Testis (tissue), 3 donors: ENCODE measurements around the gene CTU2. TPM values are rescaled to one million over a fixed set of nuclear protein-coding genes. Genes with fewer than 3 reads are reported as not detected.

Experiments
- DNase-seq: peaks from one replicate; pipeline ENCODE4 v3.0.0-alpha.2; 2019
- H3K27ac ChIP-seq, 2 donors: fragments of 200-600 bp; sonication (generic); one replicate each; pipeline ENCODE4 v1.5.1; 2019
- H3K27me3 ChIP-seq: fragments of 200-600 bp; sonication (generic); one replicate; pipeline ENCODE4 v1.5.1; 2019
- H3K36me3 ChIP-seq: fragments of 200-600 bp; sonication (generic); one replicate; pipeline ENCODE4 v1.5.1; 2017; ENCODE audit warnings: low read depth; ENCODE audit errors: missing control alignments
- H3K4me1 ChIP-seq: fragments of 200-600 bp; sonication (generic); one replicate; pipeline ENCODE4 v1.5.1; 2019
- H3K4me3 ChIP-seq, 2 donors: fragments of 200-600 bp; sonication (generic); one replicate each; pipeline ENCODE4 v1.5.1; 2017 to 2019
- H3K9me3 ChIP-seq: fragments of 200-600 bp; sonication (generic); one replicate; pipeline ENCODE4 v1.5.1; 2017
- POLR2A ChIP-seq: fragments of 450-650 bp; IDR thresholded peaks from one replicate; pipeline ENCODE4 v1.6.1; 2017; ENCODE audit warnings: antibody characterized with exemption, mild to moderate bottlenecking, moderate library complexity
- WGBS, 2 donors: methylation state at CpG; one replicate each; pipeline ENCODE4 v1.1.5; 2018; 5-methylcytosine and 5-hydroxymethylcytosine counted together
- intact Hi-C: fragments of 100-400 bp; cut with DNase I; formaldehyde crosslinking; loops from one replicate; pipeline ENCODE4 v1.15.1; 2023; ENCODE audit warnings: low total_unique reads
- polyA plus RNA-seq: library from polyadenylated mRNA; stranded (reverse); fragments of 350-450 nt; fragmentation: Illumina TruSeq; extraction: RNeasy Lipid Tissue Mini Kit (QIAGEN cat#74804); gene quantifications from one replicate; pipeline ENCODE4 v1.2.3, GENCODE V29; 2014; ENCODE audit warnings: low read depth, low replicate concordance; ENCODE audit not compliant: insufficient read depth
- total RNA-seq, 2 donors: library from RNA; depleted of rRNA; stranded (reverse); fragments of >200 nt; gene quantifications; one replicate each; pipeline ENCODE4 v1.2.3, GENCODE V29; 2016
- TF ChIP-seq, protein P1 (sequence below), 3 experiments: fragments of 450-650 bp in 2 of 3; fragments of 200-600 bp in 1 of 3; sonication (generic) in 1 of 3; IDR thresholded peaks; one replicate each; pipeline ENCODE4 v1.5.1; 2016 to 2019; ENCODE audit warnings: antibody characterized with exemption in 3 of 3, mild to moderate bottlenecking in 2 of 3, moderate library complexity in 1 of 3

The CTU2 gene
- total and polyA plus RNA-seq, 3 donors from 2014 or later: 19.8 to 25.4 (median 24.8) TPM

DNA sequence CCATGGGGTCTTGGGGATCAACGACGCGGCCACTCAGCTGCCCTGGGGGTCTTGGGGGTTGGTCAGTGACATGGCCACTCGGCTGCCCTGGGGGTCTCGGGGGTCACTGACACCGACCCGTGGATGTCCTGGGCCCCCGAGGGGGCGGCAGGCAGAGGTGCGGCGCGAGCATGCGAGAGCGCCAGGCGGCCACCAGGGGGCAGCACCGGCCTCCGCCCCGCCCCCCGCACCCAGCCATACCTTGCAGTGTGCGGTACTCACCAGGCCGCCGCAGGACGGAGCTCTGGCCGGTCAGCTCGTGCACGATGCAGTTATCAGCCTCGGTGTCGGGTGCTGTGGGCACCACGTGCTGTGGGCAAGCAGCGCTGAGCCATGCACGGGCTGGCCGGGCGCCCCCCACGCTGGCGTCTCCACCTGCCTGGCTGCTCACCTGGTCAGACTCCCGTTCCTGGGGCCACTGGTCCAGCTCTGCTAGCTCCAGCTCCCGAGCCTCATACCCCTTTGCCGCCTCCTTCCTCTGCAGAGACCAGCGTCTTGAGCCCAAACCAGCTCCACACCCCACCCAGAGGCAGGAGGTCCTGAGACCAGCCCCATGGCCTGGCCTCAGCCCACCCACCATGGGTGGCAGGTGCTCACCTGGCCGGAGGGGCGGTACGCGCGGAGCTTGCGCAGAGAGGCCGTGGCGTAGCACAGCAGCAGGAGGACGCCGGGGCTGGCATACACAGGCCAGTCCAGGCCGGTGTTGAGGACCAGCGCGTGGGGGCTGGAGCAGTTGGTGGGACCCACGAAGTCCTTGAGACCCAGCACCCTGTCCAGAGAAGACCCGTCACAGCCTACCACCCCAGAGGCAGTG, 31.2 kb downstream of the CTU2 start:
- Histone ChIP-seq H3K9me3 (no peaks in the 10 kb centered on the region), H3K4me1 (no peaks in the 10 kb centered on the region), H3K27ac (no peak overlapping the region), H3K27me3 (no peaks in the 10 kb centered on the region), H3K4me3 (no peak overlapping the region), H3K36me3 (no peaks in the 10 kb centered on the region)
- intact Hi-C loops: loop anchor here (10.0 kb wide), 1 partner anchor 427 kb away; no protein-coding TSS in a partner anchor
- 49 to 77% methylated on average over 13 to 50 of the region's 54 CpGs for WGBS, 2 donors
- TF ChIP-seq POLR2A: no peak
- TF ChIP-seq, protein P1, sequence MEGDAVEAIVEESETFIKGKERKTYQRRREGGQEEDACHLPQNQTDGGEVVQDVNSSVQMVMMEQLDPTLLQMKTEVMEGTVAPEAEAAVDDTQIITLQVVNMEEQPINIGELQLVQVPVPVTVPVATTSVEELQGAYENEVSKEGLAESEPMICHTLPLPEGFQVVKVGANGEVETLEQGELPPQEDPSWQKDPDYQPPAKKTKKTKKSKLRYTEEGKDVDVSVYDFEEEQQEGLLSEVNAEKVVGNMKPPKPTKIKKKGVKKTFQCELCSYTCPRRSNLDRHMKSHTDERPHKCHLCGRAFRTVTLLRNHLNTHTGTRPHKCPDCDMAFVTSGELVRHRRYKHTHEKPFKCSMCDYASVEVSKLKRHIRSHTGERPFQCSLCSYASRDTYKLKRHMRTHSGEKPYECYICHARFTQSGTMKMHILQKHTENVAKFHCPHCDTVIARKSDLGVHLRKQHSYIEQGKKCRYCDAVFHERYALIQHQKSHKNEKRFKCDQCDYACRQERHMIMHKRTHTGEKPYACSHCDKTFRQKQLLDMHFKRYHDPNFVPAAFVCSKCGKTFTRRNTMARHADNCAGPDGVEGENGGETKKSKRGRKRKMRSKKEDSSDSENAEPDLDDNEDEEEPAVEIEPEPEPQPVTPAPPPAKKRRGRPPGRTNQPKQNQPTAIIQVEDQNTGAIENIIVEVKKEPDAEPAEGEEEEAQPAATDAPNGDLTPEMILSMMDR (IDR thresholded peaks at IDR 0.05): peak; percentile 98 to 99 (median 99)
- peak; percentile 85 for DNase-seq

DNA sequence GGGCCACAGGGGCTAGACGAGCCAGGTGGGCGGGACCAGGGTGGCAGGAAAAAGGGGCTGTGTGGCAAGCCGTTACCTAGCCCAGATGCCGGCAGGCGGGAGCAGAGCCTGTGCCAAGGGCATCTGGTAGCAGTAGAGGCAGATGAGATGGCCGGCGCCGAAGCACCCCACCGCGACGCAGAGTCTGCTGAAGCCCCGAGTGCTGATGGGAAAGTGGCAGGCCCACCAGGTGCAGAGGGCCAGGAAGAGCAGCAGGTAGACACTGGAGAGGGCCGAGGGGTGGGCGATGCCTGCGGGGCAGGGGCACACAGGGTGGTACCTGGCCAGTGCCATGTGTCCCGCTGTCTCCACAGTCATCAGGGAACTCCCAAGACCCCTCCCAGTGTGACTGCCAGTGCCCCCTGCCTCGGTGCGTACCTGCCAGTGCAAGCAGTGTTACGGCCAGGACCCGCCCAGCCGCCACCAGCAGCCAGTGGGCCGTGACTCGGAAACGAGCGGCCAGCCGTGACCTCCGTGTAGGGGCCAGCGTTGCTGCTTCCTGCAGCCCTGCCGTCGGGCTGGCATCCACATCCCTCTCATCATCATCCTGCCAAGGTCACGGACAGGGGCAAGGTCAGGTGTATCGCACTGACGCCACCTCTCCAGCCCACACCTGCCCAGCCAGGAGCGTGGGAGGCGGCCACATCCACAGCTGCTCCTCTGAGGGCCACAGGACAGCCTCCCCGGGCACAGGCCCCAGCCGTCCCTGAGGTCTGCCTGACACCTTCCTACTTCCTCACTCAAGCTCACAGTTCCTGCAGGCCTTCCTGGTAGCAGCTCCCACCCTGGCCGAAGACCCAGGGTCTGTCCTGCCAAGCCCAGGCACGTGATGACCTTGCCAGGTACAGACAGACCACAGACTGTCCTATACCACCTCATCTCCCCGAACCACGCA, 32.1 kb downstream of the CTU2 start:
- WGBS, 2 donors: 79 to 85% methylated on average over 33 to 41 of the region's 41 CpGs
- TF ChIP-seq, protein P1 (IDR thresholded peaks at IDR 0.05): no peak
- TF ChIP-seq POLR2A: no peak
- H3K4me3 ChIP-seq: no peak overlapping the region
- H3K4me1 ChIP-seq: no peaks in the 10 kb centered on the region
- no peak overlapping the region for H3K27ac ChIP-seq
- no peaks in the 10 kb centered on the region for H3K9me3 ChIP-seq
- H3K36me3 ChIP-seq: no peaks in the 10 kb centered on the region
- H3K27me3 ChIP-seq: no peaks in the 10 kb centered on the region
- DNase-seq: no peak
- intact Hi-C loops: loop anchor here (10.0 kb wide), 1 partner anchor 426 kb away; no protein-coding TSS in a partner anchor

- H3K27ac ChIP-seq: no peak overlapping the region
- DNase-seq: no peak
- no peaks in the 10 kb centered on the region for H3K36me3 ChIP-seq
- intact Hi-C loops: loop anchor here (10.0 kb wide), 1 partner anchor 425 kb away; no protein-coding TSS in a partner anchor
- no peaks in the 10 kb centered on the region for H3K9me3 ChIP-seq
- H3K4me3 ChIP-seq: no peak overlapping the region
- no peaks in the 10 kb centered on the region for H3K27me3 ChIP-seq
- H3K4me1 ChIP-seq: peaks cover 7% of the 10 kb centered on the region
- WGBS, 2 donors: 92 to 94% methylated on average over 9 to 22 of the region's 22 CpGs
- TF ChIP-seq POLR2A: no peak
- TF ChIP-seq, protein P1 (IDR thresholded peaks at IDR 0.05): no peak
These were observed 33.1 kb downstream of the CTU2 start for GRCh38 chr16:88739139-88739976.

- H3K9me3 ChIP-seq: no peaks in the 10 kb centered on the region
- H3K27me3 ChIP-seq: no peaks in the 10 kb centered on the region
- H3K4me3 ChIP-seq: no peak overlapping the region
- H3K36me3 ChIP-seq: no peaks in the 10 kb centered on the region
- 80 to 96% methylated on average over 2 to 33 of the region's 33 CpGs for WGBS, 2 donors
- intact Hi-C loops: loop anchor here (5.0 to 10.0 kb wide), 2 partner anchors 42 to 425 kb away; no protein-coding TSS in a partner anchor
- H3K4me1 ChIP-seq: peaks cover 12% of the 10 kb centered on the region
- TF ChIP-seq, protein P1 (IDR thresholded peaks at IDR 0.05): no peak
- TF ChIP-seq POLR2A: no peak
- no peak for DNase-seq
- H3K27ac ChIP-seq: no peak overlapping the region
These were observed 33.8 kb downstream of the CTU2 start for GRCh38 chr16:88739977-88740726.
